Subcutaneous abdominal adipose tissue (tissue), 5 donors: Measurements from ENCODE around the gene SWT1.
A peak's percentile ranks its signal among the peaks of the same experiment; 100 is the strongest.
"Not testable (repeated sequence)": the region's sequence is repeated elsewhere in the genome, so short reads cannot be mapped to it uniquely, and the experiment has no call there.

Experiments used
- H3K27ac ChIP-seq: one replicate; pipeline ENCODE4 v1.7.0; 2013; ENCODE audit warnings: low read depth, mild to moderate bottlenecking, inconsistent platforms, low read length, moderate library complexity
- H3K27me3 ChIP-seq, 5 donors: one replicate each; pipeline ENCODE4 v1.7.0; 2013; ENCODE audit warnings: low read length in 5 of 5, inconsistent platforms in 1 of 5; ENCODE audit not compliant: control insufficient read depth in 5 of 5, insufficient read depth in 4 of 5
- H3K36me3 ChIP-seq, 5 donors: one replicate each; pipeline ENCODE4 v1.7.0; 2013; ENCODE audit warnings: low read length in 5 of 5; ENCODE audit not compliant: control insufficient read depth in 5 of 5, insufficient read depth in 5 of 5
- H3K4me1 ChIP-seq, 5 donors: one replicate each; pipeline ENCODE4 v1.7.0; 2013; ENCODE audit warnings: low read length in 5 of 5, mild to moderate bottlenecking in 3 of 5, moderate library complexity in 1 of 5; ENCODE audit not compliant: control insufficient read depth in 5 of 5, insufficient read depth in 5 of 5
- H3K4me3 ChIP-seq, 5 donors: one replicate each; pipeline ENCODE4 v1.7.0; 2013; ENCODE audit warnings: low read length in 5 of 5, low read depth in 1 of 5
- H3K9ac ChIP-seq, 5 donors: one replicate each; pipeline ENCODE4 v1.7.0; 2013; ENCODE audit warnings: low read length in 5 of 5, mild to moderate bottlenecking in 4 of 5, moderate library complexity in 3 of 5
- H3K9me3 ChIP-seq, 5 donors: one replicate each; pipeline ENCODE4 v1.7.0; 2013; ENCODE audit warnings: low read length in 5 of 5; ENCODE audit not compliant: control insufficient read depth in 5 of 5
- donor health status: healthy.
- donor health status: healthy.
- donor health status: healthy.
- donor health status: healthy.
- donor health status: healthy.

Gene SWT1

GRCh38 chr1:185315445-185316071 lies 158.6 kb downstream of the SWT1 start:
- Histone ChIP-seq H3K9ac (peak overlapping the region; percentile 56 to 96 (median 92)), H3K4me1 (peaks cover 4 to 50% (median 36%) of the 10 kb centered on the region in 5 donors), H3K27me3 (no peaks in the 10 kb centered on the region), H3K27ac (peak overlapping the region; percentile 91), H3K4me3 (peak overlapping the region; percentile 74 to 97 (median 93)), H3K36me3 (peaks cover 0 to 6% (median 4%) of the 10 kb centered on the region in 5 donors), H3K9me3 (no peaks in the 10 kb centered on the region)

- no peaks in the 10 kb centered on the region for H3K36me3 ChIP-seq
Observed at GRCh38 chr1:185316163-185317033, 159.4 kb downstream of the SWT1 start.

GRCh38 chr1:185317034-185317885 lies 160.3 kb downstream of the SWT1 start, which contains the start of gene IVNS1ABP:
Gene IVNS1ABP (minus strand): TSS chr1:185317243. CDS start chr1:185309493, 7,750 bp downstream.
- no peaks in the 10 kb centered on the region for H3K36me3 ChIP-seq

More at GRCh38 chr1:185316163-185317033, 159.4 kb downstream of the SWT1 start:
- peak overlapping the region; percentile 92 to 97 (median 94) for H3K4me3 ChIP-seq
- no peaks in the 10 kb centered on the region for H3K9me3 ChIP-seq
- H3K4me1 ChIP-seq = peaks cover 4 to 50% (median 36%) of the 10 kb centered on the region in 5 donors
- H3K9ac ChIP-seq = peak overlapping the region; percentile 75 to 96 (median 92)
- peak overlapping the region; percentile 91 for H3K27ac ChIP-seq
- H3K27me3 ChIP-seq = no peaks in the 10 kb centered on the region

GRCh38 chr1:185317886-185318310 lies 160.9 kb downstream of the SWT1 start:
- Histone ChIP-seq H3K4me1 (peaks cover 4 to 37% (median 29%) of the 10 kb centered on the region in 5 donors), H3K9ac (peak overlapping the region; percentile 1 to 92 (median 77))

More at GRCh38 chr1:185317034-185317885, 160.3 kb downstream of the SWT1 start, which contains the start of gene IVNS1ABP:
- Histone ChIP-seq H3K4me1 (peaks cover 4 to 42% (median 33%) of the 10 kb centered on the region in 5 donors), H3K27me3 (no peaks in the 10 kb centered on the region), H3K27ac (peak within 1 kb of the TSS; percentile 91), H3K9me3 (no peaks in the 10 kb centered on the region), H3K4me3 (peak within 1 kb of the TSS; percentile 92 to 97 (median 97)), H3K9ac (peak within 1 kb of the TSS; percentile 75 to 96 (median 92))

GRCh38 chr1:185318431-185319138 lies 161.6 kb downstream of the SWT1 start:
- Histone ChIP-seq H3K27me3 (no peaks in the 10 kb centered on the region), H3K4me1 (peaks cover 4 to 34% (median 28%) of the 10 kb centered on the region in 5 donors), H3K9ac (peak overlapping the region in 2 of 5 donors; percentile 90 to 92), H3K36me3 (no peaks in the 10 kb centered on the region), H3K4me3 (peak overlapping the region in 1 of 5 donors; percentile 97), H3K27ac (peak overlapping the region; percentile 91), H3K9me3 (no peaks in the 10 kb centered on the region)

More at GRCh38 chr1:185317886-185318310, 160.9 kb downstream of the SWT1 start:
- no peaks in the 10 kb centered on the region for H3K9me3 ChIP-seq
- H3K27me3 ChIP-seq = no peaks in the 10 kb centered on the region
- H3K27ac ChIP-seq = peak overlapping the region; percentile 91
- no peaks in the 10 kb centered on the region for H3K36me3 ChIP-seq
- peak overlapping the region; percentile 71 to 97 (median 97) for H3K4me3 ChIP-seq

GRCh38 chr1:185319139-185319475 lies 162.1 kb downstream of the SWT1 start:
- no peaks in the 10 kb centered on the region for H3K36me3 ChIP-seq
- H3K9me3 ChIP-seq = no peaks in the 10 kb centered on the region
- H3K4me1 ChIP-seq = peaks cover 4 to 31% (median 25%) of the 10 kb centered on the region in 5 donors
- no peak overlapping the region for H3K9ac ChIP-seq
- peak overlapping the region; percentile 8 for H3K27ac ChIP-seq
- H3K4me3 ChIP-seq = no peak overlapping the region
- H3K27me3 ChIP-seq = no peaks in the 10 kb centered on the region

GRCh38 chr1:185321104-185321503 lies 164.1 kb downstream of the SWT1 start:
- H3K36me3 ChIP-seq, H3K9me3 ChIP-seq, H3K9ac ChIP-seq, H3K27ac ChIP-seq, H3K4me3 ChIP-seq, H3K27me3 ChIP-seq: not testable (repeated sequence)
- H3K4me1 ChIP-seq = peaks cover 0 to 13% (median 10%) of the 10 kb centered on the region in 5 donors

- H3K27me3 ChIP-seq, H3K4me3 ChIP-seq, H3K9me3 ChIP-seq, H3K36me3 ChIP-seq, H3K9ac ChIP-seq, H3K27ac ChIP-seq: not testable (repeated sequence)
- H3K4me1 ChIP-seq = peaks cover 0 to 13% (median 10%) of the 10 kb centered on the region in 5 donors
Observed at GRCh38 chr1:185321653-185322221, 164.8 kb downstream of the SWT1 start.

GRCh38 chr1:185322636-185323035 lies 165.7 kb downstream of the SWT1 start:
- Histone ChIP-seq H3K36me3 (no peaks in the 10 kb centered on the region), H3K27me3 (no peaks in the 10 kb centered on the region), H3K9ac (no peak overlapping the region), H3K4me1 (peaks cover 0 to 12% (median 7%) of the 10 kb centered on the region in 5 donors), H3K4me3 (no peak overlapping the region), H3K9me3 (no peaks in the 10 kb centered on the region), H3K27ac (no peak overlapping the region)
